GM18505 (cell line): Measurements from ENCODE around the gene TMEM243.

Experiments
- ATAC-seq: cut with Tn5 transposase; IDR thresholded peaks from one replicate; pipeline ENCODE4 v1.9.1; 2021; ENCODE audit not compliant: unreplicated experiment
- POLR2A ChIP-seq: IDR thresholded peaks from 4 replicates; pipeline ENCODE4 v1.6.1; 2011; ENCODE audit warnings: borderline replicate concordance; ENCODE audit not compliant: insufficient read depth, insufficient read length; ENCODE audit errors: extremely low read depth

TMEM243 gene

GRCh38 chr7:87202705-87203104, 16.8 kb downstream of the TMEM243 start:
- no peak for ATAC-seq
- no peak for TF ChIP-seq POLR2A

- ATAC-seq = no peak
- TF ChIP-seq POLR2A = no peak
Measured at GRCh38 chr7:87202208-87202607, 17.3 kb downstream of the TMEM243 start.

GRCh38 chr7:87199700-87200450, 19.7 kb downstream of the TMEM243 start:
- ATAC-seq = no peak

DNA sequence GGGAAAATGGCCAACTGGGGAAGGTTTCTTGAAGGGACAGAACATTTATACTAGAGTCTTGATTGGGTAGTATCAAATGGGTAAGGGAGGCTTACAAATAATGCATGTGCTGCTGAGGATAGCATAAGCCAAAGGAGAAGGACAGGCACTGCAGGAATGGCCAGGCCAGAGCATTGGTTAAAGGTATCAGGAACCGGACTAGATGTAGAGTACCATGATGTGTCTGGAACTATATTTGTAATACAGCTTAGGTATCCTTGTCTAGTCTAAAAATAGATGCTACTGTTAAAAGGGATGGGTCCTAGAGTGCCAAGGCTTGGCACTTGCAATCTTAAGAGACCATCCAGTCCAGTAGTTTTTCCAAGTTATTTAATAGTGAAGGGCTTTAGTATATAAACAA, 20.3 kb downstream of the TMEM243 start:
- ATAC-seq = no peak
- TF ChIP-seq POLR2A = no peak

More at GRCh38 chr7:87199700-87200450, 19.7 kb downstream of the TMEM243 start:
- peak; percentile 34 for TF ChIP-seq POLR2A

- ATAC-seq = no peak
- TF ChIP-seq POLR2A = peak; percentile 49
Measured at GRCh38 chr7:87193912-87194311, 25.6 kb downstream of the TMEM243 start.

- no peak for TF ChIP-seq POLR2A
- no peak for ATAC-seq
Measured at GRCh38 chr7:87192784-87193487, 26.6 kb downstream of the TMEM243 start.

GRCh38 chr7:87190783-87191182, 28.7 kb downstream of the TMEM243 start:
- ATAC-seq = no peak
- TF ChIP-seq POLR2A = no peak

DNA sequence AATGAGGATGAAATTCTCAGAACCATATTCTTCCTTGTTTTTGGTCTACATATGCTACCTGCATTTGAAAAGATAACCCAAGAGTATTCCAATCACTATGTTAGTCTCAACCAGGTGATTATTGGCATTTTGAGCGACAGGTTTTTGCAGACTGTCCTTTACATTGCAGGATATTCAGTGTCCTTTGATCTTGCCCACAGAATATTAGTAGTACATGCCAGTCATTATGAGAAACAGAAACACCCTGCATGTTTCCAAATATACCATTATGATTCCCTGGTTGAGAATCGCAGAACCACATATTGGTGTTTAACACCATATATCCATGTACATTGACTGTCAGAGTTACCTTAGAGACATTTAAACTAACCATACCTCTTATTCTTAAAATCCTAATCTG, 30.6 kb downstream of the TMEM243 start:
- no peak for TF ChIP-seq POLR2A
- ATAC-seq = no peak

DNA sequence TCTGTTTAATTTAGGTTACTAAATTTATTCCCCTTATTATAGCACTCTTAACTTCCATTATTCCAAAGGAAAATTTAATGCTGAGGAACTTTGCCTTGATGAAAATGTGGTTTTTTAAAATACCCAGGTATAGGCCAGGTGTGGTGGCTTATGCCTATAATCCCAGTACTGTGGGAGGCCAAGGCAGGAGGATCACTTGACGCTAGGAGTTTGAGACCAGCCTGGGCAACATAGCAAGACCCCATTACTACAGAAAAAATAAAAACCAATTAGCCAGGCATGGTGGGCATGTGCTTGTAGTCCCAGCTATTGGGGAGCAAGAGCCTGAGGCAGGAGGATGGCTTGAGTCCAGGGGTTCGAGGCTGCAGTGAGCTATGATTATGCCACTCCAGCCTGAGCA, 32.4 kb downstream of the TMEM243 start:
- ATAC-seq = no peak
- TF ChIP-seq POLR2A = no peak

GRCh38 chr7:87179180-87179579, 40.4 kb downstream of the TMEM243 start:
- TF ChIP-seq POLR2A = no peak
- ATAC-seq = no peak

- ATAC-seq = no peak
- no peak for TF ChIP-seq POLR2A
Measured at GRCh38 chr7:87178320-87178719, 41.2 kb downstream of the TMEM243 start.

- TF ChIP-seq POLR2A = no peak
- no peak for ATAC-seq
Measured at GRCh38 chr7:87173471-87173870, 46.1 kb downstream of the TMEM243 start.

GRCh38 chr7:87171282-87171934, 48.1 kb downstream of the TMEM243 start:
- ATAC-seq = no peak
- TF ChIP-seq POLR2A = no peak

DNA sequence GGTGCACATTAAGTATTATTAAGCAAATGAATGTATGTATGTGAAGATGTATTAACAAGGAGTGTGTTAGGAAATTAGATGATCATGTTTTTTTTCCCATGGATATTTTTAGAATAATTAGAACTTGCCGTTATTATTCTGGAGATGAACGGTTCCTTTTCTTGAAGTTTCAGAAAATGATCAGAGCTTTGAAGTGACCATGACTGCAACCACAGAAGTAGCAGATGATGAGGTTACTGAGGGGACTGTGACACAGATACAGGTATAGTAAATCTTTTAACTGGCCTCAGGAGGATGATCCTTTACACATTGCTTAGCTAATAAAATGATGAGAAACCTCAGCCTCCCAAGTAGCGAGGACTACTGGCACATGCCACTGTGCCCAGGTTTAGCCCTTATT, 48.7 kb downstream of the TMEM243 start:
- TF ChIP-seq POLR2A = no peak
- no peak for ATAC-seq

DNA sequence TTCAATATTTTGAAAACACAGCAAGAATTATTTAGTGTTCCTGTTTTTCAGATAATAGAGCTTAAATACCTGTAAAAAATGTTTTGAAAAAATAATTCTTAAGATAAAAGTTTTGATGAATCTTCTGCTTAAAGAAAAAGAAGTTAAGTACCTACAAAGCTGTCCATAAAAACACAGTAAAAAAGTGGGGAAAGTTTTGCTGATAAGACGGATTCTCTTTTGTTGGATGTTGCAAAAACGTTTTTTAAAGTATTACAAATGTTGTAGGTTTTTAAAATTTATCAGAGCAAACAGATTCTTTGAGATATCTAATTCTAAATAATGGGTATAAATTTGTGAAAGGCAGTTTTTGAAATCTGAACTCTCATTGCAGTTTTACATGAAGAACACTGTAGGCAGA, 55.1 kb downstream of the TMEM243 start:
- ATAC-seq = no peak
- no peak for TF ChIP-seq POLR2A

GRCh38 chr7:87159538-87159937, 60.0 kb downstream of the TMEM243 start:
- ATAC-seq = no peak
- TF ChIP-seq POLR2A = no peak
